Vagina (tissue), 2 donors: Measurements from ENCODE around the gene WNT6. TPM values are rescaled to one million over a fixed set of nuclear protein-coding genes. Genes with fewer than 3 reads are reported as not detected.

Source experiments
- DNase-seq, 2 donors: peaks; one replicate each; pipeline ENCODE4 v3.0.0-alpha.2; 2017; ENCODE audit errors: extremely low spot score in 2 of 2
- H3K27ac ChIP-seq: fragments of 200-600 bp; sonication (generic); one replicate; pipeline ENCODE4 v1.5.1; 2019
- H3K27me3 ChIP-seq: fragments of 200-600 bp; sonication (generic); one replicate; pipeline ENCODE4 v1.5.1; 2019
- H3K36me3 ChIP-seq, 2 donors: fragments of 200-600 bp; sonication (generic); one replicate each; pipeline ENCODE4 v1.5.1; 2017 to 2019
- H3K4me1 ChIP-seq: fragments of 200-600 bp; sonication (generic); one replicate; pipeline ENCODE4 v1.5.1; 2019
- H3K4me3 ChIP-seq, 2 donors: fragments of 200-600 bp; sonication (generic); 1 replicate in 1 of 2; 2 replicates in 1 of 2; pipeline ENCODE4 v1.5.1; 2016 to 2019
- H3K9me3 ChIP-seq: fragments of 200-600 bp; sonication (generic); one replicate; pipeline ENCODE4 v1.5.1; 2019
- POLR2A ChIP-seq, 2 donors: fragments of 450-650 bp; IDR thresholded peaks; one replicate each; pipeline ENCODE4 v1.6.1; 2017; ENCODE audit warnings: antibody characterized with exemption in 2 of 2, mild to moderate bottlenecking in 2 of 2, moderate library complexity in 2 of 2
- POLR2AphosphoS5 ChIP-seq, 2 donors: sonication (generic); formaldehyde crosslinking; IDR thresholded peaks; one replicate each; pipeline ENCODE4 v1.9.0; 2017; ENCODE audit warnings: antibody characterized with exemption in 2 of 2, mild to moderate bottlenecking in 2 of 2, low read depth in 1 of 2; ENCODE audit not compliant: insufficient read depth in 1 of 2
- intact Hi-C: fragments of 100-400 bp; cut with DNase I; formaldehyde crosslinking; loops from one replicate; pipeline ENCODE4 v1.15.1; 2023
- total RNA-seq: library from RNA; depleted of rRNA; stranded (reverse); fragments of >200 nt; gene quantifications from one replicate; pipeline ENCODE4 v1.2.3, GENCODE V29; 2016
- TF ChIP-seq, protein P1 (sequence below), 3 experiments: fragments of 450-650 bp in 2 of 3; fragments of 200-600 bp in 1 of 3; sonication (generic) in 1 of 3; IDR thresholded peaks; one replicate each; pipeline ENCODE4 v1.5.1; 2017 to 2019; ENCODE audit warnings: antibody characterized with exemption in 3 of 3, mild to moderate bottlenecking in 2 of 3, moderate library complexity in 2 of 3

The WNT6 gene
- total RNA-seq, 1 donor from 2014 or later = 2.0 TPM

DNA sequence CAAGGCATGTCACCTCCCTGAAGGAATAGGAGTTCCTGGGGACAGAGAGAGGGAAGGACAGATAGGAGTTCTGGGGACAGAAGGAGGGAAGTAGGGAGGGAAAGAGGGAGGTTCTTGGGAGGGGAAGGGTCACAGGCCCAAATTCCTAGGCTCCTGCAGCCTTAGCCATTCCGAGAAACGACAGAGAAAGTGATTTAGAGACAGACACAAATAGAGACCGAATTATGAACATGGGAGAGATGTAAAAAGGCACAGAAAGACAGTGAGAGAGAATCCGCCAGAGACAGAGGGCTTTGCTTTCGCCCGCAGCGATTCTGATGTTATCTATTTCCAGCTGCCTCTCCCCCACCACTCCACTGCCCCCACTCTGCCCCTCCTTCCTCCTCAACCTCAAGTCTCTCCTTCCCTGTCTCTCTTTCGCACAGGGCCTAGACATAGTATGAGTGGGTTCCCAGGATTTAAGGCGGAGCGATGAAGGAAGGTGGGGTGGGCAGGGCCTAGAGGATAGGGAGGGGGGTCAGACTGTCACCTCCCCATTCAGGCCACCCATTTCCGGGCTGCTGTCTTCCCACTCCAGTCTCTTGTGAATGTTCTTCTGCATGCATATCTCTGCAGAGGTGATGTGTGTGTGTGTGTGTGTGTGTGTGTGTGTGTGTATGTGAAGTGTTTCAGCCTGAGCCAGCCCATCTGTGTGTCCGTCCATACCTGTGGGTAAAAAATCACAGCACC lies 3.3 kb upstream of the WNT6 start:
- intact Hi-C loops = no loop called here
- no peak for DNase-seq
- Histone ChIP-seq H3K27ac (no peak overlapping the region), H3K36me3 (no peaks in the 10 kb centered on the region), H3K4me3 (no peak overlapping the region), H3K9me3 (no peaks in the 10 kb centered on the region), H3K4me1 (peaks cover 24% of the 10 kb centered on the region), H3K27me3 (no peaks in the 10 kb centered on the region)
- TF ChIP-seq POLR2A (IDR thresholded peaks at IDR 0.05) (no peak), POLR2AphosphoS5 (IDR thresholded peaks at IDR 0.05; ENCODE audit: insufficient read depth in 1 of 2, low read depth in 1 of 2) (no peak)
- TF ChIP-seq, protein P1, sequence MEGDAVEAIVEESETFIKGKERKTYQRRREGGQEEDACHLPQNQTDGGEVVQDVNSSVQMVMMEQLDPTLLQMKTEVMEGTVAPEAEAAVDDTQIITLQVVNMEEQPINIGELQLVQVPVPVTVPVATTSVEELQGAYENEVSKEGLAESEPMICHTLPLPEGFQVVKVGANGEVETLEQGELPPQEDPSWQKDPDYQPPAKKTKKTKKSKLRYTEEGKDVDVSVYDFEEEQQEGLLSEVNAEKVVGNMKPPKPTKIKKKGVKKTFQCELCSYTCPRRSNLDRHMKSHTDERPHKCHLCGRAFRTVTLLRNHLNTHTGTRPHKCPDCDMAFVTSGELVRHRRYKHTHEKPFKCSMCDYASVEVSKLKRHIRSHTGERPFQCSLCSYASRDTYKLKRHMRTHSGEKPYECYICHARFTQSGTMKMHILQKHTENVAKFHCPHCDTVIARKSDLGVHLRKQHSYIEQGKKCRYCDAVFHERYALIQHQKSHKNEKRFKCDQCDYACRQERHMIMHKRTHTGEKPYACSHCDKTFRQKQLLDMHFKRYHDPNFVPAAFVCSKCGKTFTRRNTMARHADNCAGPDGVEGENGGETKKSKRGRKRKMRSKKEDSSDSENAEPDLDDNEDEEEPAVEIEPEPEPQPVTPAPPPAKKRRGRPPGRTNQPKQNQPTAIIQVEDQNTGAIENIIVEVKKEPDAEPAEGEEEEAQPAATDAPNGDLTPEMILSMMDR (IDR thresholded peaks at IDR 0.05) = no peak

- Histone ChIP-seq H3K4me1 (peaks cover 25% of the 10 kb centered on the region), H3K4me3 (no peak overlapping the region), H3K9me3 (no peaks in the 10 kb centered on the region), H3K27ac (no peak overlapping the region), H3K27me3 (no peaks in the 10 kb centered on the region), H3K36me3 (no peaks in the 10 kb centered on the region)
- TF ChIP-seq, protein P1 (IDR thresholded peaks at IDR 0.05) = no peak
- TF ChIP-seq POLR2A (IDR thresholded peaks at IDR 0.05) = no peak
- TF ChIP-seq POLR2AphosphoS5 (IDR thresholded peaks at IDR 0.05; ENCODE audit: insufficient read depth in 1 of 2, low read depth in 1 of 2) = no peak
- no peak for DNase-seq
- intact Hi-C loops = no loop called here
These were observed 2.7 kb upstream of the WNT6 start for GRCh38 chr2:218856896-218857243.

- TF ChIP-seq, protein P1 (IDR thresholded peaks at IDR 0.05) = no peak
- TF ChIP-seq POLR2A (IDR thresholded peaks at IDR 0.05) (no peak), POLR2AphosphoS5 (IDR thresholded peaks at IDR 0.05; ENCODE audit: insufficient read depth in 1 of 2, low read depth in 1 of 2) (no peak)
- Histone ChIP-seq H3K4me3 (no peak overlapping the region), H3K36me3 (no peaks in the 10 kb centered on the region), H3K27ac (no peak overlapping the region), H3K4me1 (peaks cover 25% of the 10 kb centered on the region), H3K27me3 (no peaks in the 10 kb centered on the region), H3K9me3 (no peaks in the 10 kb centered on the region)
- no peak for DNase-seq
- intact Hi-C loops = no loop called here
These were observed 2.1 kb upstream of the WNT6 start for GRCh38 chr2:218857371-218858137.

DNA sequence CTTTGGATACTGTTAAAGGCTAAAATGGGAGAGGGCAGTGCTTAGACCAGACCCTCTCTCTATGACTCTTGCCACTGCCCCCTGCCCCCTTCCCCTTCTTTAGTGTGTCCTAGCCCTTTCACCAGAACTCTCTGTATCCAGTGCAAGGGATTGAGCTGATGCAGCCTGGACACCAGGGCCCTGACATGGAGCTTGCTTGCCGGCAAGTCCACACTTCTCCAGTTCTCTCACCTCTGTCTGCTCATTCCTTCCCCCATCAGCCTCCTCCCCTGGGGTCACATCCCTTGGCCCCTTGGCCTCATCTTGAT lies 1.5 kb upstream of the WNT6 start:
- intact Hi-C loops = no loop called here
- no peak for TF ChIP-seq POLR2A (IDR thresholded peaks at IDR 0.05)
- TF ChIP-seq POLR2AphosphoS5 (IDR thresholded peaks at IDR 0.05; ENCODE audit: insufficient read depth in 1 of 2, low read depth in 1 of 2) = no peak
- DNase-seq = no peak
- peaks cover 4% of the 10 kb centered on the region for H3K27me3 ChIP-seq
- H3K36me3 ChIP-seq = no peaks in the 10 kb centered on the region
- H3K4me3 ChIP-seq = no peak overlapping the region
- no peak overlapping the region for H3K27ac ChIP-seq
- H3K9me3 ChIP-seq = no peaks in the 10 kb centered on the region
- H3K4me1 ChIP-seq = peaks cover 25% of the 10 kb centered on the region

DNA sequence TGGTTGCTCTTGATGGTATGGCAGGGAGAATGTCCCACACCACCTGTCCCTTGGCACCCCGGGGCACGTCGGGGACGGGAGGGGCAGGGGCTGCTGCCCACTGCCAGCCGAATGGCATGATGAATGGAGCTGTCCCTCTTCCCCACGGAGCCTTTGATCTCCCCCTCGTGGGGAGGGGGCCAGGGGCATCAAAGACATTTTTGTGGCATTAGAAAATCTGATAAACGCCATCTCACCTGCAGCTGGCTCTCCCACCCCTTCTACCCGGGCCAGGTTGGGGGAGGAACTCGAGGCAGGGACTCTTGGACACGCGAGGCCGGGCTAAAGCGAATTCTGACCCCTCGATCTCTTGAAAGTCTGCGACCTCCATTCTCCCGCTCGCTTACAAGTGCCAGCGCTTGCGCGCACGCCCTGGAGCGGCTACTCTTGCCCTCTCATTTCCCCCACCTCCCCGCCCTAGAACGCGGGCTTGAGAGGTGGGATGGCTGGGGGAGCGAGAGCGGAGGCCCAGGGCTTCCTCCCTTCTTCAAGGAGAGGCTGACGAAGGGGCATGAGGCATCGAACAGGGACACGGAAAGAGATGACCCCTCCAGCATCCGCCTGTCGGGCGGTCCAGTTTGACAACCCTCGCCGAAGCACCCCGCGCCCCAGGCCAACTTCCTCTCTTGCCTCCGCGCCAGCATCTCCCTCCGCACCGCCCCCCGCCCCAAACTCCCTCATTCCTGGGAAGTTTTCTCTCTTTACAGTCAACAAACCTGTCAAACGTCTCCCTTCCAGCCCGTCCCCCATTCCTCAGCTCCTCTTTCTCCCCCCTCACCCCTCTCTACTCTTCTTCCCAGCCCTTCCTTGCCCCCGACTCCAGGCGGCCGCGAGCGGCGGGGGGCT lies 692 bp upstream of the WNT6 start:
- H3K9me3 ChIP-seq = no peaks in the 10 kb centered on the region
- peaks cover 5% of the 10 kb centered on the region for H3K27me3 ChIP-seq
- DNase-seq = no peak
- no peak for TF ChIP-seq POLR2AphosphoS5 (IDR thresholded peaks at IDR 0.05; ENCODE audit: insufficient read depth in 1 of 2, low read depth in 1 of 2)
- peak overlapping the region; percentile 39 to 57 for H3K4me3 ChIP-seq
- peaks cover 25% of the 10 kb centered on the region for H3K4me1 ChIP-seq
- intact Hi-C loops = no loop called here
- H3K27ac ChIP-seq = no peak overlapping the region
- H3K36me3 ChIP-seq = no peaks in the 10 kb centered on the region
